ENCODE data around the gene OLFM2. TPM values are rescaled to one million over a fixed set of nuclear protein-coding genes. Genes with fewer than 3 reads are reported as not detected.
"Not testable (repeated sequence)": the region's sequence is repeated elsewhere in the genome, so short reads cannot be mapped to it uniquely, and the experiment has no call there.

OLFM2 gene
- polyA plus RNA-seq, 2 of the 4 experiments (the other 2 are of a cell fraction): 6.5 to 8.0 TPM

GRCh38 chr19:9827289-9828238 lies 108.8 kb downstream of the OLFM2 start, which contains the start of gene UBL5:
Gene UBL5 (plus strand): TSS chr19:9827918. CDS start chr19:9828338, 420 bp downstream.
- Histone ChIP-seq H3K9me3 (no peaks in the 10 kb centered on the region), H3K4me1 (peaks cover 9% of the 10 kb centered on the region; the same call in 2 of the 3 replicates), H3K4me3 (peak within 1 kb of the TSS; percentile 67), H3K4me2 (peak within 1 kb of the TSS; percentile 95), H3K27ac (peak within 1 kb of the TSS; percentile 86 to 91)
- ChIA-PET POLR2A (interaction anchor here (0.6 to 2.0 kb wide), 4 partner anchors 9 to 241 kb away, joined by 4 to 11 read pairs (median 6); partner anchors contain the start of genes FBXL12 and ZNF846), CTCF (interaction anchor here (0.7 kb wide), 1 partner anchor 20 kb away, joined by 3 read pairs; no protein-coding TSS in a partner anchor)
- no peak for TF ChIP-seq RFX5 (IDR thresholded peaks at IDR 0.05)
- peak; percentile 84 for TF ChIP-seq POLR2A (IDR thresholded peaks at IDR 0.05; ENCODE audit: low read length)
- peak; percentile 49; the same call in 2 of the 3 replicates for TF ChIP-seq BCL3 (IDR thresholded peaks at IDR 0.05)
- TF ChIP-seq PHF8 (IDR thresholded peaks at IDR 0.05; ENCODE audit: borderline replicate concordance, low read depth): 0 out of 2 replicates have a peak, but pooled peaks have one; percentile 58
- TF ChIP-seq KDM5A (IDR thresholded peaks at IDR 0.05): peak; percentile 40; the same call in 1 of the 2 replicates
- TF ChIP-seq HMGXB4 (CRISPR knock-in tag; IDR thresholded peaks at IDR 0.05; ENCODE audit: borderline replicate concordance): no peak
- no peak for TF ChIP-seq PBX3 (IDR thresholded peaks at IDR 0.05)
- peak; percentile 67 to 86 for TF ChIP-seq JUN (IDR thresholded peaks at IDR 0.05)
- TF ChIP-seq MAX (IDR thresholded peaks at IDR 0.05): peak; percentile 70
- peak; percentile 43 for TF ChIP-seq USF2 (IDR thresholded peaks at IDR 0.05)
- WGBS (ENCODE audit: missing lambda C conversion rate): 0% methylated on average over 16 of the region's 62 CpGs
- peak; percentile 99 for ATAC-seq
- no peak for FAIRE-seq
- peak; percentile 86 to 90 for DNase-seq (ENCODE audit: low read depth in 1 of 2, low spot score in 1 of 2)

- POLR2A ChIA-PET: no interaction called here
- Histone ChIP-seq H3K4me3 (no peak overlapping the region), H3K4me1 (peaks cover 10% of the 10 kb centered on the region), H3K4me2 (no peak overlapping the region), H3K9me3 (no peaks in the 10 kb centered on the region), H3K27ac (no peak overlapping the region)
- no peak for DNase-seq (ENCODE audit: low read depth in 1 of 2, low spot score in 1 of 2)
- CTCF ChIA-PET: no interaction called here
- WGBS (ENCODE audit: missing lambda C conversion rate): 91% methylated on average over 5 of the region's 5 CpGs
- FAIRE-seq: no peak
- no peak for TF ChIP-seq CEBPB (IDR thresholded peaks at IDR 0.05)
- no peak for TF ChIP-seq RCOR1 (IDR thresholded peaks at IDR 0.05; ENCODE audit: low read depth, low read length)
- no peak for ATAC-seq
Observed at GRCh38 chr19:9823816-9824215, 112.5 kb downstream of the OLFM2 start.

- DNase-seq (ENCODE audit: low read depth in 1 of 2, low spot score in 1 of 2); ATAC-seq; POLR2A ChIA-PET; FAIRE-seq; H3K4me1 ChIP-seq; CTCF ChIA-PET; H3K9me3 ChIP-seq: not testable (repeated sequence)
- H3K4me3 ChIP-seq: 0 out of 3 replicates have a peak overlapping the region, but pooled peaks have one; percentile 10
- 91% methylated on average over 7 of the region's 8 CpGs for WGBS (ENCODE audit: missing lambda C conversion rate)
- H3K27ac ChIP-seq: peak overlapping the region; percentile 66 to 78; a peak in 5 of 6 replicates
- H3K4me2 ChIP-seq: peak overlapping the region; percentile 69
Observed at GRCh38 chr19:9820034-9820433, 116.3 kb downstream of the OLFM2 start.
